RWPE1 (cell line): Measurements from ENCODE around the gene CRACDL.

Experiments
- CTCF ChIA-PET: fragments of 350-600 bp; sonication (Branson Sonifier 250); formaldehyde crosslinking; extraction: SDS; loops from one replicate; lab custom pipeline; 2021; lab: Yijun Ruan, JAX
- POLR2A ChIA-PET: fragments of 400-600 bp; formaldehyde crosslinking; extraction: SDS; loops from one replicate; lab custom pipeline; 2020; ENCODE audit warnings: antibody characterized with exemption; ENCODE audit not compliant: low non-redundant PET; lab: Yijun Ruan, JAX
- DNase-seq: peaks from one replicate; pipeline ENCODE4 v3.0.0; 2012; ENCODE audit warnings: low spot score
- H3K27ac ChIP-seq: fragments of 450-650 bp; 2 replicates; pipeline ENCODE4 v1.5.1; 2017
- CTCF ChIP-seq: fragments of 450-650 bp; conservative IDR thresholded peaks from 2 replicates; pipeline ENCODE4 v1.5.1; 2017; ENCODE audit warnings: low read depth, mild to moderate bottlenecking

Gene CRACDL

GRCh38 chr2:98795891-98796676, 139.9 kb downstream of the CRACDL start:
- no peak overlapping the region for H3K27ac ChIP-seq
- ChIA-PET POLR2A (no interaction called here), CTCF (no interaction called here)
- no peak for DNase-seq
- no peak for TF ChIP-seq CTCF

GRCh38 chr2:98793897-98794830, 141.9 kb downstream of the CRACDL start:
- CTCF ChIA-PET, result no interaction called here
- no peak overlapping the region for H3K27ac ChIP-seq
- POLR2A ChIA-PET, result no interaction called here
- no peak for DNase-seq
- TF ChIP-seq CTCF, result no peak

GRCh38 chr2:98793275-98793674, 142.8 kb downstream of the CRACDL start:
- ChIA-PET POLR2A (no interaction called here), CTCF (interaction anchor here (0.7 kb wide), 1 partner anchor 20 kb away, joined by 3 read pairs; no protein-coding TSS in a partner anchor)
- H3K27ac ChIP-seq, result no peak overlapping the region
- TF ChIP-seq CTCF, result no peak
- DNase-seq, result peak; percentile 72

- no peak overlapping the region for H3K27ac ChIP-seq
- no peak for TF ChIP-seq CTCF
- DNase-seq, result no peak
- ChIA-PET POLR2A (no interaction called here), CTCF (no interaction called here)
Observed at GRCh38 chr2:98790221-98790620, 145.8 kb downstream of the CRACDL start.

GRCh38 chr2:98787700-98788099, 148.3 kb downstream of the CRACDL start:
- POLR2A ChIA-PET, result no interaction called here
- TF ChIP-seq CTCF, result no peak
- CTCF ChIA-PET, result no interaction called here
- H3K27ac ChIP-seq, result no peak overlapping the region
- DNase-seq, result no peak

GRCh38 chr2:98786179-98786578, 149.8 kb downstream of the CRACDL start:
- ChIA-PET CTCF (no interaction called here), POLR2A (no interaction called here)
- H3K27ac ChIP-seq, result no peak overlapping the region
- no peak for TF ChIP-seq CTCF
- DNase-seq, result no peak
